AG10803 (cell line): ENCODE measurements around the gene DNASE1L2.

Experiments used
- DNase-seq: peaks from one replicate; pipeline ENCODE4 v3.0.0; 2010; ENCODE audit warnings: low read depth
- H3K4me3 ChIP-seq: 2 replicates; pipeline ENCODE4 v1.5.1; 2011; ENCODE audit warnings: mild to moderate bottlenecking, low read length, control low read depth
- CTCF ChIP-seq: conservative IDR thresholded peaks from 2 replicates; pipeline ENCODE4 v1.5.1; 2011; ENCODE audit warnings: mild to moderate bottlenecking, low read length, control low read depth, inconsistent platforms

The DNASE1L2 gene

GRCh38 chr16:2190659-2191445 lies 45.4 kb upstream of the DNASE1L2 start:
- DNase-seq, result no peak
- H3K4me3 ChIP-seq, result no peak overlapping the region
- no peak for TF ChIP-seq CTCF

- DNase-seq, result no peak
- no peak overlapping the region for H3K4me3 ChIP-seq
- no peak for TF ChIP-seq CTCF
Observed at GRCh38 chr16:2191446-2191706, 44.9 kb upstream of the DNASE1L2 start.

- peak; percentile 22 for DNase-seq
- TF ChIP-seq CTCF, result no peak
- H3K4me3 ChIP-seq, result no peak overlapping the region
Observed at GRCh38 chr16:2194166-2194834, 41.9 kb upstream of the DNASE1L2 start.

- H3K4me3 ChIP-seq, result no peak overlapping the region
- peak; percentile 33 for DNase-seq
- TF ChIP-seq CTCF, result peak; percentile 37
Observed at GRCh38 chr16:2194852-2195321, 41.4 kb upstream of the DNASE1L2 start.

GRCh38 chr16:2195322-2196161 lies 40.7 kb upstream of the DNASE1L2 start:
- TF ChIP-seq CTCF, result no peak
- H3K4me3 ChIP-seq, result no peak overlapping the region

GRCh38 chr16:2196162-2196980 lies 39.9 kb upstream of the DNASE1L2 start, which contains the start of gene CASKIN1:
TSS of gene CASKIN1 (minus strand) at chr16:2196605. CDS start at chr16:2196432, 173 bp downstream.
- no peak for TF ChIP-seq CTCF
- H3K4me3 ChIP-seq, result peak within 1 kb of the TSS; percentile 17; the same call in 1 of the 2 replicates
- no peak for DNase-seq

More at GRCh38 chr16:2195322-2196161, 40.7 kb upstream of the DNASE1L2 start:
- no peak for DNase-seq
